Measurements from ENCODE around the gene SLC6A8. TPM values are rescaled to one million over a fixed set of nuclear protein-coding genes. Genes with fewer than 3 reads are reported as not detected.
"Not testable (repeated sequence)": the region's sequence is repeated elsewhere in the genome, so short reads cannot be mapped to it uniquely, and the experiment has no call there.

SLC6A8 gene
- total RNA-seq, 1 donor from 2014 or later, result 57.9 TPM

- H3K36me3 ChIP-seq (ENCODE audit: insufficient read depth, low read length), result no peaks in the 10 kb centered on the region
- Mint-ChIP-seq H3K27ac (ENCODE audit: unreplicated experiment) (no peak overlapping the region), H3K4me1 (ENCODE audit: low read depth, unreplicated experiment) (no peaks in the 10 kb centered on the region), H3K4me3 (ENCODE audit: unreplicated experiment) (no peak overlapping the region), H3K27me3 (ENCODE audit: low read depth, unreplicated experiment) (no peaks in the 10 kb centered on the region), H3K36me3 (ENCODE audit: low read depth, unreplicated experiment) (peaks cover 1% of the 10 kb centered on the region), H3K9me3 (ENCODE audit: unreplicated experiment) (no peaks in the 10 kb centered on the region)
- no peak overlapping the region for H2AFZ ChIP-seq (ENCODE audit: low read depth, low read length)
- H3K27ac ChIP-seq (ENCODE audit: low read depth, low read length), result no peak overlapping the region
- DNase-seq (ENCODE audit: low read depth) (no peak), FAIRE-seq (no peak)
- no peak overlapping the region for H3K4me2 ChIP-seq (ENCODE audit: low read length)
- no peak overlapping the region for H3K4me3 ChIP-seq (ENCODE audit: insufficient read depth, low read depth, low read length)
- peaks cover 3% of the 10 kb centered on the region for H4K20me1 ChIP-seq (ENCODE audit: insufficient read depth, low read length)
- no peaks in the 10 kb centered on the region for H3K27me3 ChIP-seq (ENCODE audit: insufficient read depth, low read length)
- TF ChIP-seq CTCF (IDR thresholded peaks at IDR 0.05; ENCODE audit: insufficient read depth, low read depth, low read length) (no peak), EZH2 (IDR thresholded peaks at IDR 0.05; ENCODE audit: insufficient read depth, low read length) (no peak)
- no peaks in the 10 kb centered on the region for H3K9me3 ChIP-seq (ENCODE audit: insufficient read depth, low read depth, low read length)
- no peak overlapping the region for H3K9ac ChIP-seq (ENCODE audit: low read length)
- H3K79me2 ChIP-seq (ENCODE audit: insufficient read depth, low read length), result no peaks in the 10 kb centered on the region
- H3K4me1 ChIP-seq (ENCODE audit: insufficient read depth, low read length), result no peaks in the 10 kb centered on the region
These were observed 52.2 kb downstream of the SLC6A8 start for GRCh38 chrX:153739754-153740486.

- Histone ChIP-seq H3K4me2 (ENCODE audit: low read length) (no peak overlapping the region), H3K36me3 (ENCODE audit: insufficient read depth, low read length) (no peaks in the 10 kb centered on the region), H3K4me1 (ENCODE audit: insufficient read depth, low read length) (no peaks in the 10 kb centered on the region), H2AFZ (ENCODE audit: low read depth, low read length) (no peak overlapping the region), H4K20me1 (ENCODE audit: insufficient read depth, low read length) (no peaks in the 10 kb centered on the region), H3K27me3 (ENCODE audit: insufficient read depth, low read length) (no peaks in the 10 kb centered on the region), H3K9me3 (ENCODE audit: insufficient read depth, low read depth, low read length) (no peaks in the 10 kb centered on the region), H3K27ac (ENCODE audit: low read depth, low read length) (no peak overlapping the region), H3K79me2 (ENCODE audit: insufficient read depth, low read length) (no peaks in the 10 kb centered on the region), H3K4me3 (ENCODE audit: insufficient read depth, low read depth, low read length) (no peak overlapping the region), H3K9ac (ENCODE audit: low read length) (no peak overlapping the region)
- H3K27ac Mint-ChIP-seq (ENCODE audit: unreplicated experiment), result no peak overlapping the region
- peaks cover 1% of the 10 kb centered on the region for H3K36me3 Mint-ChIP-seq (ENCODE audit: low read depth, unreplicated experiment)
- FAIRE-seq (no peak), DNase-seq (ENCODE audit: low read depth) (no peak)
- H3K4me1 Mint-ChIP-seq (ENCODE audit: low read depth, unreplicated experiment), result no peaks in the 10 kb centered on the region
- no peak overlapping the region for H3K4me3 Mint-ChIP-seq (ENCODE audit: unreplicated experiment)
- H3K9me3 Mint-ChIP-seq (ENCODE audit: unreplicated experiment), result no peaks in the 10 kb centered on the region
- TF ChIP-seq CTCF (IDR thresholded peaks at IDR 0.05; ENCODE audit: insufficient read depth, low read depth, low read length) (no peak), EZH2 (IDR thresholded peaks at IDR 0.05; ENCODE audit: insufficient read depth, low read length) (no peak)
- H3K27me3 Mint-ChIP-seq (ENCODE audit: low read depth, unreplicated experiment), result no peaks in the 10 kb centered on the region
These were observed 53.0 kb downstream of the SLC6A8 start for GRCh38 chrX:153740631-153741222.

- Mint-ChIP-seq H3K4me3 (ENCODE audit: unreplicated experiment) (no peak overlapping the region), H3K27ac (ENCODE audit: unreplicated experiment) (no peak overlapping the region), H3K36me3 (ENCODE audit: low read depth, unreplicated experiment) (peaks cover 1% of the 10 kb centered on the region), H3K27me3 (ENCODE audit: low read depth, unreplicated experiment) (no peaks in the 10 kb centered on the region), H3K4me1 (ENCODE audit: low read depth, unreplicated experiment) (no peaks in the 10 kb centered on the region), H3K9me3 (ENCODE audit: unreplicated experiment) (no peaks in the 10 kb centered on the region)
- H3K9ac ChIP-seq (ENCODE audit: low read length), result no peak overlapping the region
- FAIRE-seq, result no peak
- DNase-seq (ENCODE audit: low read depth), result no peak
- TF ChIP-seq CTCF (IDR thresholded peaks at IDR 0.05; ENCODE audit: insufficient read depth, low read depth, low read length) (no peak), EZH2 (IDR thresholded peaks at IDR 0.05; ENCODE audit: insufficient read depth, low read length) (no peak)
- H3K36me3 ChIP-seq (ENCODE audit: insufficient read depth, low read length), result no peaks in the 10 kb centered on the region
- H3K4me2 ChIP-seq (ENCODE audit: low read length), result no peak overlapping the region
- H3K9me3 ChIP-seq (ENCODE audit: insufficient read depth, low read depth, low read length), result no peaks in the 10 kb centered on the region
- H3K27ac ChIP-seq (ENCODE audit: low read depth, low read length), result no peak overlapping the region
- H3K4me3 ChIP-seq (ENCODE audit: insufficient read depth, low read depth, low read length), result no peak overlapping the region
- no peaks in the 10 kb centered on the region for H3K4me1 ChIP-seq (ENCODE audit: insufficient read depth, low read length)
- no peaks in the 10 kb centered on the region for H3K79me2 ChIP-seq (ENCODE audit: insufficient read depth, low read length)
- no peaks in the 10 kb centered on the region for H3K27me3 ChIP-seq (ENCODE audit: insufficient read depth, low read length)
- H4K20me1 ChIP-seq (ENCODE audit: insufficient read depth, low read length), result no peaks in the 10 kb centered on the region
- H2AFZ ChIP-seq (ENCODE audit: low read depth, low read length), result no peak overlapping the region
These were observed 53.7 kb downstream of the SLC6A8 start for GRCh38 chrX:153741446-153741845.

GRCh38 chrX:153742111-153742510, 54.4 kb downstream of the SLC6A8 start:
- not testable (repeated sequence) for FAIRE-seq; DNase-seq (ENCODE audit: low read depth); H3K36me3 ChIP-seq (ENCODE audit: insufficient read depth, low read length); H3K27ac ChIP-seq (ENCODE audit: low read depth, low read length); H3K9me3 Mint-ChIP-seq (ENCODE audit: unreplicated experiment); H3K79me2 ChIP-seq (ENCODE audit: insufficient read depth, low read length); H2AFZ ChIP-seq (ENCODE audit: low read depth, low read length); H4K20me1 ChIP-seq (ENCODE audit: insufficient read depth, low read length); H3K4me1 Mint-ChIP-seq (ENCODE audit: low read depth, unreplicated experiment); H3K4me3 ChIP-seq (ENCODE audit: insufficient read depth, low read depth, low read length); H3K27ac Mint-ChIP-seq (ENCODE audit: unreplicated experiment); H3K27me3 ChIP-seq (ENCODE audit: insufficient read depth, low read length); H3K9ac ChIP-seq (ENCODE audit: low read length); H3K4me1 ChIP-seq (ENCODE audit: insufficient read depth, low read length); H3K27me3 Mint-ChIP-seq (ENCODE audit: low read depth, unreplicated experiment); H3K9me3 ChIP-seq (ENCODE audit: insufficient read depth, low read depth, low read length); H3K4me3 Mint-ChIP-seq (ENCODE audit: unreplicated experiment); H3K4me2 ChIP-seq (ENCODE audit: low read length); H3K36me3 Mint-ChIP-seq (ENCODE audit: low read depth, unreplicated experiment)
